ENCODE measurements around the gene TMEM254.
"Not testable (repeated sequence)": the region's sequence is repeated elsewhere in the genome, so short reads cannot be mapped to it uniquely, and the experiment has no call there.

The TMEM254 gene

DNA sequence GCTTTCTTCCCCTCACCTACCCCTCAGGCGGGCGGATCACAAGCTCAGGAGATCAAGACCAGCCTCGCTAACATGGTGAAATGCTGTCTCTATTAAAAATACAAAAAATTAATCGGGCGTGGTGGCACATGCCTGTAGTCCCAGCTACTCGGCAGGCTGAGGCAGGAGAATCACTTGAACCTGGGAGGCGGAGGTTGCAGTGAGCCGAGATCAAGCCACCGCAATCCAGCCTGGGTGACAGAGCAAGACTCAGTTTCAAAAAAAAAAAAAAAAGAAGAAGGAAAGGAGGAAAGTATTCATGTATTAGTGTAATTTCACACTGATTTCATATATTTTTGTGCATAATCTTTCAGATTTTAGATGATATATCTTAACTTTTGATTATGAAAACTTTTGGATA, 55.2 kb downstream of the TMEM254 start:
- DNase-seq, result not testable (repeated sequence)

- DNase-seq, result no peak
These were observed 57.7 kb downstream of the TMEM254 start for GRCh38 chr10:80136134-80136571.

- no peak for DNase-seq
These were observed 58.8 kb downstream of the TMEM254 start for GRCh38 chr10:80137031-80137862.

DNA sequence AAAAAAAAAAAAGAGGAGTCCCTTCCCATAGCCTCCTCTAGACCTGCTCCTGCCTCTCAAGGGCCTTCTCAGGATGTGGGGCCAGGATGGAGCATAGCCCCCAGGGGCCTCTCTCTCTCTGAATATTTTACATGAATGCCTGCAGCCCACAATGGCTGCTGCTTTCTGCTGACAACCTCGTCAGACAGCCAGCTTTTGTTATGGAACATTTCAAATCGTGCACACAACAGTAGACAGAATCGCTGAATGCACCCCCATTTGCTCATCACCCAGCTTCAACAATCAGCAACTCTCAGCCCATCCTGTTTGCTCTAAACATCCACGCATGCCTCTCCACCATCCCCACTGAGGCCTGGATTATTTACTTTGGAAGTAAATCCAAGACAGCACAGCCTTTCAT, 59.5 kb downstream of the TMEM254 start:
- DNase-seq, result no peak

DNA sequence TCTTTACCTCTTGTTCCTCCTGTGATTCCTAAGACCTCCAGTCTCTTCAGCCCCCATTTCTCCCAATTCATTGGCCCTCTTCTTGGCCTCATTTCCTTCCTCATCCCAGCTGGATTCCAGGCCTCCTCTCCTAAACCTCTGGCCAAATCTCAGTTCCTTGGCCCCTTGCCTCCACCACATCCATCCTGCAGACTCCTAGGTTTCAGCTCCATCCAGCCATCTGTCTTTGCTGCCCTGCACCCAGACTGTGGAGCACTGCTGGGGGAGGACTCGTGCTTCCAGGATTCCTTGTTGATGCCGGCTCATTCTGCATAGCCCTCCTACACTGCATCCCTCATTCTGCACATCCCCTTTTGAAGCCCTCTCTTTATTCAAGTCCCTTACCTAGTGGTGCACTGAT, 60.8 kb downstream of the TMEM254 start:
- DNase-seq, result no peak

DNA sequence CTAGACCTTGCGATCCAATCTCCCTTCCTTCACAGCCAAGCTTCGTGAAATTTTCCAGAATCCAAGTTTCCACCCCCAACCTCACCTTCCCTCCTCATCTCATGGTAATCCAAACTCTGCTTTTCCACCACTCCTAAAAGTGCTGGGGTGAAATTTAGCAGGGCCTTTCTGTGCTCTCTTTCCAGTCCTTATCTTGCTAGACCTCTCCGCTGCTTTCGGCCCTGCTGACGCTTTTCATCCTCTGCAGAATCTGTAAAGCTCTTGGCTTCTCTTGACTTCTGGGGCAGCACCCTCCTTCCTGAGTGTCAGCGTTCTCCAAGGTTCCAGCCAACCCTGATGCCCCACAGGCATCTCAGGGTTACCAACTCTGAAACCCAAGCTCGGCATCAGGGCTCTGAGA, 61.8 kb downstream of the TMEM254 start:
- DNase-seq, result no peak

DNA sequence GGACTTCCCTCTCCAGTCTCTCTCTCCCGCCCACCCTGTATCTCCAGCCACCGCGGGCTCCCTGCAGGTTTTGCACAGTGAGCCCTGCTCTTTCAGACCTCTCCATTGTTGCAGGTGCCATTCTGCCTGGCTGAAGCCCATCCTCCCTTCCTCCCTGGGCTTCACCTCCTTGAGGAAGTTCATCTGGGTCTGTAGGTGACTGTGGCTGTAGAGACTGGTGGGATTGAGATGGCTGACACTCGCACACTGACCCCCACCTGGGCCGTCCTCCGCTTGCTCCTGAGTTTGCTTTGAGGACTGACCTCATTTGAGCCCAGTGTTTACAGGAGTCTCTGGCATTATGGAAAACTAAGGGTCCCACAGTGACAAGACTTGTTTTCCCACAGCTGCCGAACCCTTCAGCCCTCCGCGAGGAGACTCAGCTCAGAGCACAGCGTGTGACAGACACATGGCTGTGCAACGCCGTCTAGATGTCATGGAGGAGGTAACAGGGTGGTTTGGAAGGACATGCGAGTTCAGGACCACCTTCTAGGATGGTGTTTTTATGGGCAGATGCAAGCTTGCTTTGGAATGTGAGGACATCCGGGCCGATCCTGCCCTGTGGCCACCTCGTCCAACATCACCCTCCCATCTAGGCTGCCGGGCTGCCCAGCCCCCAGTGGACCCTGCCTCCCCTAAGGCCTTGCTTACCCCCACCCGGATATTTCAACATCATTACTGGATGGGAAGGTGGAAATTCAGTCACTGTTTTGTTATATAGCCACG, 63.4 kb downstream of the TMEM254 start:
- DNase-seq, result no peak

All from NCI-H510A treated with DMSO at 0.1 percent for 48 hours (cell line).